Right lobe of liver (tissue), 4 donors: ENCODE results near the gene PRPSAP2.

Source experiments
- CTCF ChIP-seq, 4 donors: fragments of 200-600 bp in 3 of 4; fragments of 450-650 bp in 1 of 4; IDR thresholded peaks; one replicate each; pipeline versions ENCODE4 v1.5.1 to v1.8.0; 2016 to 2022; ENCODE audit warnings: antibody characterized with exemption in 4 of 4, mild to moderate bottlenecking in 2 of 4
- POLR2A ChIP-seq: fragments of 450-650 bp; IDR thresholded peaks from one replicate; pipeline ENCODE4 v1.6.1; 2017; ENCODE audit warnings: antibody characterized with exemption, mild to moderate bottlenecking
- donor health status: DM: no; HTN: no; CAD: no.
- donor health status: DM: no; HTN: no; CAD: no.
- donor health status: DM: no; HTN: yes; CAD: no.

GRCh38 chr17:18948476-18949006, 90.6 kb downstream of the PRPSAP2 start:
- no peak for TF ChIP-seq POLR2A
- no peak for TF ChIP-seq CTCF (IDR thresholded peaks at IDR 0.05)
